ENCODE measurements around the gene WDFY3. TPM values are rescaled to one million over a fixed set of nuclear protein-coding genes. Genes with fewer than 3 reads are reported as not detected.

The WDFY3 gene, protein sequence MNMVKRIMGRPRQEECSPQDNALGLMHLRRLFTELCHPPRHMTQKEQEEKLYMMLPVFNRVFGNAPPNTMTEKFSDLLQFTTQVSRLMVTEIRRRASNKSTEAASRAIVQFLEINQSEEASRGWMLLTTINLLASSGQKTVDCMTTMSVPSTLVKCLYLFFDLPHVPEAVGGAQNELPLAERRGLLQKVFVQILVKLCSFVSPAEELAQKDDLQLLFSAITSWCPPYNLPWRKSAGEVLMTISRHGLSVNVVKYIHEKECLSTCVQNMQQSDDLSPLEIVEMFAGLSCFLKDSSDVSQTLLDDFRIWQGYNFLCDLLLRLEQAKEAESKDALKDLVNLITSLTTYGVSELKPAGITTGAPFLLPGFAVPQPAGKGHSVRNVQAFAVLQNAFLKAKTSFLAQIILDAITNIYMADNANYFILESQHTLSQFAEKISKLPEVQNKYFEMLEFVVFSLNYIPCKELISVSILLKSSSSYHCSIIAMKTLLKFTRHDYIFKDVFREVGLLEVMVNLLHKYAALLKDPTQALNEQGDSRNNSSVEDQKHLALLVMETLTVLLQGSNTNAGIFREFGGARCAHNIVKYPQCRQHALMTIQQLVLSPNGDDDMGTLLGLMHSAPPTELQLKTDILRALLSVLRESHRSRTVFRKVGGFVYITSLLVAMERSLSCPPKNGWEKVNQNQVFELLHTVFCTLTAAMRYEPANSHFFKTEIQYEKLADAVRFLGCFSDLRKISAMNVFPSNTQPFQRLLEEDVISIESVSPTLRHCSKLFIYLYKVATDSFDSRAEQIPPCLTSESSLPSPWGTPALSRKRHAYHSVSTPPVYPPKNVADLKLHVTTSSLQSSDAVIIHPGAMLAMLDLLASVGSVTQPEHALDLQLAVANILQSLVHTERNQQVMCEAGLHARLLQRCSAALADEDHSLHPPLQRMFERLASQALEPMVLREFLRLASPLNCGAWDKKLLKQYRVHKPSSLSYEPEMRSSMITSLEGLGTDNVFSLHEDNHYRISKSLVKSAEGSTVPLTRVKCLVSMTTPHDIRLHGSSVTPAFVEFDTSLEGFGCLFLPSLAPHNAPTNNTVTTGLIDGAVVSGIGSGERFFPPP (N-terminal part only)
- polyA plus RNA-seq = 28.9 TPM
- long read RNA-seq, donor 1 = 0 reads
- long read RNA-seq, donor 2, partial matches to known transcripts = 0 of 2 reads
- long read RNA-seq, donor 2, other reads (novel, unspliced or antisense) = 0 of 2 reads
- long read RNA-seq, donor 3 = 0 reads
- long read RNA-seq, donor 4 = 0 reads
- long read RNA-seq, donor 5 = 0 reads
- long read RNA-seq, donor 6 = 0 reads
- long read RNA-seq, donor 7 = 0 reads
- long read RNA-seq, donor 8, partial matches to known transcripts = 9 of 9 reads
- long read RNA-seq, donor 8, other reads (novel, unspliced or antisense) = 0 of 9 reads
- long read RNA-seq, donor 9 = 0 reads
- long read RNA-seq, donor 10, partial matches to known transcripts = 0 of 2 reads
- long read RNA-seq, donor 10, other reads (novel, unspliced or antisense) = 0 of 2 reads
- long read RNA-seq, donor 11 = 0 reads

DNA sequence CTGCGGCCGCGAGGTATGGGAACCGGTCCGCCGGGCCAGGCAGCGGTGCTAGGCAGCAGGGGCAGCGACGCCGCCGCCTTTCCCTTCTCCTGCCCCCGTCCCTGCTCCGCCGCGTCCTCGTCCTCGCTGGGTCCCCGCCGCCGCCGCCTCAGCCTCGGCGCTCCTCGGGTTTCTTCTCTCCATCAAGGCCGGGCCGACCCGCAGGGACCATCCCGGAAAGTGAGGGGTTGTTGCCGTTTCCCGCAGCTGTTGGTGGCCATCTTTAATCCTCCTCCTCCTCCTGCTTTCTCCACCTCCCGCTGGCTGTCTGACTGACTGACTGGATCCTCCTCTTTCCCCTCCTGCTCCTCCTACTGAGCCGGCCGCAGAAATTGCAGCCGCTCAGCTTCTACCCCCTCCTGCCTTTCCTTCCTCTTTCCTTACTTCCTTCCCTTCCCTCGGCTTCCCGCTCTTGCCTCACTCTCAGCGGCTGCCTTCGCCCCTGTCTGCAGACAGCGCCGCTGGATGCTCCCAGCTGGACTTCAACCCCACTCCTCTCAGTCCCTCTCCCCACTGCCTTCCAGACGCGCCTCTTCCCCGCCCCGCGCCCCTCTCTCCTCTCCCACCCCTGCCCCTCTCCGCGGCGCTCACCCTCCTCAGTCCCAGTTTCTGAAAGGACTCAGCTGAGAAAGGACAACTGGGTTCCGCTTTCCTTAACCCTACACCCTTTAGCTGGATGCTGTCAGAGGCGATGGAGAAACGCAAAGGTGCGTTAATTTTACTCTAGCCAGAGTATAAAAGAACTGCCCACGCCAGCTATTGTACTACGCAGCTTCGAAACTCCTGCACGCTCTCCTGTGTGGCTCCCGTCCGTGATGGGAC is at the start of gene WDFY3:
WDFY3 (minus strand) TSS at position 309 of the 861 bp plus-strand sequence. CDS start 106,099 bp downstream, outside the sequence.
- H3K36me3 ChIP-seq (ENCODE audit: control insufficient read depth, insufficient read depth, low read length) = no peaks in the 10 kb centered on the region
- peak within 1 kb of the TSS; percentile 88 for H3K27ac ChIP-seq (ENCODE audit: low read length)
- peak within 1 kb of the TSS; percentile 89 for H3K4me3 ChIP-seq (ENCODE audit: low read length)
- WGBS (ENCODE audit: insufficient coverage, low lambda C conversion rate) = 0% methylated on average over 3 of the region's 58 CpGs
- no peaks in the 10 kb centered on the region for H3K9me3 ChIP-seq (ENCODE audit: control insufficient read depth, low read depth, low read length)
- DNase-seq = peak; percentile 80 to 91
- peaks cover 9% of the 10 kb centered on the region for H3K4me1 ChIP-seq (ENCODE audit: control insufficient read depth, insufficient read depth, low read length)
- H3K27me3 ChIP-seq (ENCODE audit: control insufficient read depth, insufficient read depth, low read length) = no peaks in the 10 kb centered on the region

DNA sequence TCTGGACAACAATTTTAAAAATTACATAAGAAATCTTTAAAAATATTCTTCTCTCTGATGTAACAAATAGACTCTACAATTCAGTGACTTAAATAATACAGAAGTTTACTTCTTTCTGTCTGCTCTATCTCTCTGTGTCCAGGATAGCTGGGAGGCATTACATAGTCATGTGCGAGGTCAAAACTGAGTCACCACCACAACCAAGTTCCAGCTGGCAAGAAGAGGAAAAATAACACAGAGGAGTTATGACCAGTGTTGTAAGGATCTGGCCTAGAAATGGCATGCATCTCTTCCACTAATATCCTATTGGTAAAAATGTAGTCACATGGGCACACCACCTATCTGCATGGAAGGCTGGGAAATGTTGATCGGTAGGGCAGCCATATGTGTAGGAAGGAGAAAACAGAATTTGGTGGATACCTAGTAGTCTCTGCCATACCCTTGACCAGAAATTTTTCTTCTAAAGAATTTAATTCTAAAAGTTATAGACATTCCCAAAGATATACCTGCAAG is 39.4 kb upstream of the WDFY3 start:
- Histone ChIP-seq H3K4me1 (ENCODE audit: control insufficient read depth, insufficient read depth, low read length) (no peaks in the 10 kb centered on the region), H3K27me3 (ENCODE audit: control insufficient read depth, insufficient read depth, low read length) (no peaks in the 10 kb centered on the region), H3K36me3 (ENCODE audit: control insufficient read depth, insufficient read depth, low read length) (no peaks in the 10 kb centered on the region), H3K4me3 (ENCODE audit: low read length) (no peak overlapping the region), H3K9me3 (ENCODE audit: control insufficient read depth, low read depth, low read length) (no peaks in the 10 kb centered on the region), H3K27ac (ENCODE audit: low read length) (no peak overlapping the region)
- no CpG with 5 or more reads among the region's 2 CpGs for WGBS (ENCODE audit: insufficient coverage, low lambda C conversion rate)
- DNase-seq = no peak

DNA sequence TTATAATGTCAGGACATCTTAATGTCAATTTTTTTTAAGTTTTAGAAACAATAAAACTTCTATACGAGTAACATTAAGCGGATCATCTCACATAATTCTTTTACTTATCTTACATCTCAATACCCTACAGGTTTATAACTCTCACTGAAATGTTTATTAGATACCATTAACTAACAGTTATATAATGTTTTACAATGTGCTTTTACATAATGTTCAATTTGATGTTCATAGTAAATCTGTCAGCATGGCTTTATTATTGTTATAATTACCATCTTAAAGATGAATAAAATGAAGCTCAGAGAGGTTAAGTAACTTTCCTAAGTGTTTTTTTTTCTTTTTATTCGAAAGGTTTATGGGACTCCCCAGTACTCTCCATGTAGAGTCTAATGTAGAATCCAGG is 33.9 kb upstream of the WDFY3 start:
- 94% methylated on average over 2 of the region's 3 CpGs for WGBS (ENCODE audit: insufficient coverage, low lambda C conversion rate)
- Histone ChIP-seq H3K36me3 (ENCODE audit: control insufficient read depth, insufficient read depth, low read length) (no peaks in the 10 kb centered on the region), H3K4me1 (ENCODE audit: control insufficient read depth, insufficient read depth, low read length) (no peaks in the 10 kb centered on the region), H3K27ac (ENCODE audit: low read length) (no peak overlapping the region), H3K27me3 (ENCODE audit: control insufficient read depth, insufficient read depth, low read length) (no peaks in the 10 kb centered on the region), H3K9me3 (ENCODE audit: control insufficient read depth, low read depth, low read length) (no peaks in the 10 kb centered on the region), H3K4me3 (ENCODE audit: low read length) (no peak overlapping the region)
- DNase-seq = no peak

- no peaks in the 10 kb centered on the region for H3K9me3 ChIP-seq (ENCODE audit: control insufficient read depth, low read depth, low read length)
- WGBS (ENCODE audit: insufficient coverage, low lambda C conversion rate) = 40% methylated on average over 2 of the region's 3 CpGs
- no peak overlapping the region for H3K27ac ChIP-seq (ENCODE audit: low read length)
- no peak for DNase-seq
- no peaks in the 10 kb centered on the region for H3K36me3 ChIP-seq (ENCODE audit: control insufficient read depth, insufficient read depth, low read length)
- H3K27me3 ChIP-seq (ENCODE audit: control insufficient read depth, insufficient read depth, low read length) = no peaks in the 10 kb centered on the region
- H3K4me1 ChIP-seq (ENCODE audit: control insufficient read depth, insufficient read depth, low read length) = no peaks in the 10 kb centered on the region
- no peak overlapping the region for H3K4me3 ChIP-seq (ENCODE audit: low read length)
Measured at GRCh38 chr4:84995386-84995785, 28.9 kb upstream of the WDFY3 start.

GRCh38 chr4:84994280-84994679 is 27.8 kb upstream of the WDFY3 start:
- Histone ChIP-seq H3K4me1 (ENCODE audit: control insufficient read depth, insufficient read depth, low read length) (no peaks in the 10 kb centered on the region), H3K27ac (ENCODE audit: low read length) (no peak overlapping the region), H3K4me3 (ENCODE audit: low read length) (no peak overlapping the region), H3K36me3 (ENCODE audit: control insufficient read depth, insufficient read depth, low read length) (no peaks in the 10 kb centered on the region), H3K9me3 (ENCODE audit: control insufficient read depth, low read depth, low read length) (no peaks in the 10 kb centered on the region), H3K27me3 (ENCODE audit: control insufficient read depth, insufficient read depth, low read length) (no peaks in the 10 kb centered on the region)
- WGBS (ENCODE audit: insufficient coverage, low lambda C conversion rate) = no CpG with 5 or more reads among the region's 3 CpGs
- DNase-seq = peak; percentile 4 to 6

GRCh38 chr4:84985952-84986351 is 19.5 kb upstream of the WDFY3 start:
- no CpG with 5 or more reads among the region's 2 CpGs for whole genome bisulfite sequencing (ENCODE audit: insufficient coverage, low lambda C conversion rate)

GRCh38 chr4:84977396-84977795 is 10.9 kb upstream of the WDFY3 start:
- H3K36me3 ChIP-seq (ENCODE audit: control insufficient read depth, insufficient read depth, low read length) = no peaks in the 10 kb centered on the region
- no peak overlapping the region for H3K4me3 ChIP-seq (ENCODE audit: low read length)
- H3K4me1 ChIP-seq (ENCODE audit: control insufficient read depth, insufficient read depth, low read length) = no peaks in the 10 kb centered on the region
- H3K27ac ChIP-seq (ENCODE audit: low read length) = no peak overlapping the region
- H3K27me3 ChIP-seq (ENCODE audit: control insufficient read depth, insufficient read depth, low read length) = no peaks in the 10 kb centered on the region
- no peaks in the 10 kb centered on the region for H3K9me3 ChIP-seq (ENCODE audit: control insufficient read depth, low read depth, low read length)
- DNase-seq = no peak

More at GRCh38 chr4:84985952-84986351, 19.5 kb upstream of the WDFY3 start:
- no peaks in the 10 kb centered on the region for H3K4me1 ChIP-seq (ENCODE audit: control insufficient read depth, insufficient read depth, low read length)
- H3K27me3 ChIP-seq (ENCODE audit: control insufficient read depth, insufficient read depth, low read length) = no peaks in the 10 kb centered on the region
- no peak overlapping the region for H3K27ac ChIP-seq (ENCODE audit: low read length)
- peaks cover 5% of the 10 kb centered on the region for H3K9me3 ChIP-seq (ENCODE audit: control insufficient read depth, low read depth, low read length)
- H3K4me3 ChIP-seq (ENCODE audit: low read length) = no peak overlapping the region
- H3K36me3 ChIP-seq (ENCODE audit: control insufficient read depth, insufficient read depth, low read length) = no peaks in the 10 kb centered on the region
- no peak for DNase-seq

GRCh38 chr4:84973856-84974255 is 7.4 kb upstream of the WDFY3 start:
- no peak overlapping the region for H3K27ac ChIP-seq (ENCODE audit: low read length)
- no peaks in the 10 kb centered on the region for H3K36me3 ChIP-seq (ENCODE audit: control insufficient read depth, insufficient read depth, low read length)
- no peaks in the 10 kb centered on the region for H3K4me1 ChIP-seq (ENCODE audit: control insufficient read depth, insufficient read depth, low read length)
- H3K9me3 ChIP-seq (ENCODE audit: control insufficient read depth, low read depth, low read length) = no peaks in the 10 kb centered on the region
- DNase-seq = no peak
- H3K27me3 ChIP-seq (ENCODE audit: control insufficient read depth, insufficient read depth, low read length) = no peaks in the 10 kb centered on the region
- H3K4me3 ChIP-seq (ENCODE audit: low read length) = no peak overlapping the region

- no peak overlapping the region for H3K27ac ChIP-seq (ENCODE audit: low read length)
- no peak overlapping the region for H3K4me3 ChIP-seq (ENCODE audit: low read length)
- peaks cover 6% of the 10 kb centered on the region for H3K4me1 ChIP-seq (ENCODE audit: control insufficient read depth, insufficient read depth, low read length)
- no peaks in the 10 kb centered on the region for H3K9me3 ChIP-seq (ENCODE audit: control insufficient read depth, low read depth, low read length)
- H3K27me3 ChIP-seq (ENCODE audit: control insufficient read depth, insufficient read depth, low read length) = no peaks in the 10 kb centered on the region
- WGBS (ENCODE audit: insufficient coverage, low lambda C conversion rate) = 0% methylated on average over 1 of the region's 3 CpGs
- H3K36me3 ChIP-seq (ENCODE audit: control insufficient read depth, insufficient read depth, low read length) = no peaks in the 10 kb centered on the region
- DNase-seq = peak in 1 of 2 donors; percentile 26
Measured at GRCh38 chr4:84971319-84971932, 4.9 kb upstream of the WDFY3 start.
